Endothelial cell (in vitro differentiated cells): Measurements from ENCODE around the gene ETV4. TPM values are rescaled to one million over a fixed set of nuclear protein-coding genes. Genes with fewer than 3 reads are reported as not detected.

Source experiments
- DNase-seq: peaks from one replicate; pipeline ENCODE4 v3.0.0; 2021; ENCODE audit warnings: low spot score
- H3K27ac Mint-ChIP-seq: one replicate; pipeline ENCODE4 v1.8.0; 2021; ENCODE audit warnings: mixed read lengths, inconsistent platforms; ENCODE audit not compliant: unreplicated experiment
- H3K27me3 Mint-ChIP-seq: one replicate; pipeline ENCODE4 v1.8.0; 2021; ENCODE audit warnings: mild to moderate bottlenecking, moderate library complexity, mixed read lengths, inconsistent platforms; ENCODE audit not compliant: unreplicated experiment
- H3K36me3 Mint-ChIP-seq: one replicate; pipeline ENCODE4 v1.8.0; 2021; ENCODE audit warnings: mild to moderate bottlenecking, low read depth, mixed read lengths, inconsistent platforms; ENCODE audit not compliant: unreplicated experiment
- H3K4me1 Mint-ChIP-seq: one replicate; pipeline ENCODE4 v1.8.0; 2021; ENCODE audit warnings: mild to moderate bottlenecking, mixed read lengths, inconsistent platforms; ENCODE audit not compliant: unreplicated experiment
- H3K4me3 Mint-ChIP-seq: one replicate; pipeline ENCODE4 v1.8.0; 2021; ENCODE audit warnings: mild to moderate bottlenecking, mixed read lengths, inconsistent platforms; ENCODE audit not compliant: unreplicated experiment
- H3K9me3 Mint-ChIP-seq: one replicate; pipeline ENCODE4 v1.8.0; 2021; ENCODE audit warnings: mixed read lengths, inconsistent platforms; ENCODE audit not compliant: unreplicated experiment
- CTCF ChIP-seq: fragments of 200-600 bp; sonication (generic); IDR thresholded peaks from one replicate; pipeline ENCODE4 v1.5.0; 2021; ENCODE audit warnings: antibody characterized with exemption; ENCODE audit not compliant: unreplicated experiment
- total RNA-seq: library from RNA; stranded (reverse); fragmentation: NEBNext Ultra II Directional; extraction: Animal tissue kit (Norgen Biotek cat#: 25700); gene quantifications from one replicate; pipeline ENCODE4 v1.2.1, GENCODE V29; 2021; ENCODE audit not compliant: unreplicated experiment

The ETV4 gene
- total RNA-seq, 1 donor from 2014 or later, result 37.1 TPM

GRCh38 chr17:43550754-43551153 is 4.6 kb upstream of the ETV4 start:
- no peak for DNase-seq
- Mint-ChIP-seq H3K27me3 (peaks cover 11% of the 10 kb centered on the region), H3K27ac (no peak overlapping the region), H3K9me3 (no peaks in the 10 kb centered on the region), H3K4me1 (peaks cover 11% of the 10 kb centered on the region), H3K36me3 (no peaks in the 10 kb centered on the region), H3K4me3 (no peak overlapping the region)
- no peak for TF ChIP-seq CTCF

DNA sequence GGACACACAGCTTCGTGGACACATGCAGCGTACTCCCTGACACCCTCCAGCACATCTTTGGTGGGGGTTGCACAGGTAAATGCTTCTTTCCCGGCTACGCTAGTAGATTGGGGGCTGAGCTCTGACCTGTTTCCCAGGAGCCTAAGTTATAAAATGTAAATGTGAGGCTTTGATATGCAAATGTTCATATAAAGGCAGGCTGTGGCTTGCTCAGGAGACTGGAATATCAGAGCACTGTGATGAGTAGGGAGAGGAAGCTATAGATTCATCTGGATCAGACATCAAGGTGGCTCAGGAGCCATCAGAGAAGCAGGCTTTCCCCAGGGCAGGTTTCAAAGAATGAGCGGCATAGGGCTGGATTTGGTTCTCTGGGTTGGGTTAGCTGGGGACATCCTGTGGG is 3.4 kb upstream of the ETV4 start:
- Mint-ChIP-seq H3K4me1 (peaks cover 17% of the 10 kb centered on the region), H3K36me3 (no peaks in the 10 kb centered on the region), H3K9me3 (no peaks in the 10 kb centered on the region), H3K27me3 (peaks cover 16% of the 10 kb centered on the region), H3K27ac (no peak overlapping the region), H3K4me3 (no peak overlapping the region)
- no peak for DNase-seq
- TF ChIP-seq CTCF, result no peak

- DNase-seq, result no peak
- Mint-ChIP-seq H3K9me3 (no peaks in the 10 kb centered on the region), H3K4me3 (no peak overlapping the region), H3K4me1 (peaks cover 17% of the 10 kb centered on the region), H3K36me3 (no peaks in the 10 kb centered on the region), H3K27ac (no peak overlapping the region), H3K27me3 (peaks cover 19% of the 10 kb centered on the region)
- no peak for TF ChIP-seq CTCF
These were observed 2.7 kb upstream of the ETV4 start for GRCh38 chr17:43548689-43549379.

DNA sequence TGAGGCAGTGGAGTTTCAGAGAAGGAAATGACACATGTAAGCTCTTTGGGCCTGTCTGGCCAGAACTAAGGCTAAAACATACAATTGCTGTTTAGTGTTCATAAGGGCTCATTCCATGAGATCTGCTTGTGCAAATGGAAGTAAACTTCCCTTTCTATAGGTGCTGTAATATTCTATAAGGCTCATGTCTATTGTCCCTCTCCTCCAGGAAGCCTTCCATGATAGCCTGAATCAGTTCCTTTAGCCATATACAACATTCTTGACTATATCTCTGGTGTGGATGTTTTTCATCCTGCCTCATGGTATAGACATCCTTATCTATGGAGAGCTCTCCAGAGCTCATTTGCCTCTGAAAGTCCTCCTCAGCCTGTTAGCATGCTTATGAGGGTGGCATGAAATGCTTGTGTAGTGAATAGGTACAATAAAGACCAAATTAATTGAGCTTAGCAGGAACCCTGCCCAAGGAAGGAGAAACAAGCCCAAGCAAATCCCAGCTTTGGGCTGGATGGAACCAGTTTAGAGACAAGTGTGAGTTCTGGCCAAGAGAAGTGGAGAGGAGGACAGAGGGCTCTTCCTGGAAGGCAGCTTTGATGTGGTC is 1.6 kb upstream of the ETV4 start:
- peaks cover 19% of the 10 kb centered on the region for H3K27me3 Mint-ChIP-seq
- DNase-seq, result no peak
- H3K27ac Mint-ChIP-seq, result no peak overlapping the region

More for the DNA sequence above, 1.6 kb upstream of the ETV4 start:
- Mint-ChIP-seq H3K9me3 (no peaks in the 10 kb centered on the region), H3K36me3 (no peaks in the 10 kb centered on the region), H3K4me3 (no peak overlapping the region), H3K4me1 (peaks cover 26% of the 10 kb centered on the region)
- TF ChIP-seq CTCF, result no peak
